ENCODE measurements around the gene OCRL.

OCRL gene

DNA sequence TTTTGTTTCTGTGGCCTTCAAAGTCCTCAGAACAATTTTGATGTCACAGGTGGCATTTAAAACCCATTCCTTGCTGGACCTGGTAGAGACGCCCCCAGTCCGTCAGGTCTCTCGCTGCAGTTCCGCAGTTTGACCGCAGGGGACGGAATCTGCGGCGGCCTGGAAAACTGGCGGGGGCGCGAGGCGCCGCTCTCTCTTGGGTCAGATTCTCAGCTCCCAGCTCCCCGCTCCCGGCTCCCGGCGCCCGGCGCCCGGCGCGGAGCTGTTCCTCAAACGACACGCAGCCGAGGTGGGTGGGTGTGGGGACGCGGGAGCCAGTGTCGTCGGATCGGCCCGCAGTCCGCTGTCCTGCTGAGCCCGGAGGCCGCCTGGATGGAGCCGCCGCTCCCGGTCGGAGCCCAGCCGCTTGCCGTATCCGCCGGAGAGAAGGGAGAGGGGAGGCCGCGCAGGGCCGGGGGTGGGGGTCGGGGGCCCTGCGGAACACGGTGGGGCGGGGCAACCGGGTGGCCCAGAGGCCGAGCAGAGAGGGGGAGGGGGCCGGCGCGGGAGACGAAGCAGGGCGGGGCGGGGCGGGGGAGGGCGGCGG, at the start of gene OCRL:
OCRL (plus strand) TSS at position 192 of the 586 bp plus-strand sequence; CDS start at position 373, 181 bp downstream.
- peak; percentile 56 for DNase-seq (ENCODE audit: low spot score)

DNA sequence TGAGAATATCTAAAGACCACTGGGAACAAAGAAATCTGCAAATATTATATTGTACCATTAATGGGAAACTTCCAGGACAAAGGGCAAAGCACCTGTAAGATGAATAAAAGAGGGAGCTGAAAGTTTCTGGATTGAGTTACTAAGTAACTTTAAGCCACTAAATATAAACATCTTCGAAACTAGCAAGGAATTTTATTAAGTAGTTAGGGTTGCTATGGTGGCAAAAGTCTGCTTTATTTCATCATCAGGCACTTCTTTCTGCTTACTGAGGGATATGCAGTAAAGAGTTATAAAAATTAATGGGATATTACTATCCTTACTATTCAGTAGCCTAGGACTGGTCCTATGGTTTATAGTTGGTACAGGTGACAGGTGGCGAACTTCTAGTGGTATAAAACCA, 49.7 kb upstream of the OCRL start:
- no peak for DNase-seq (ENCODE audit: low spot score)

DNA sequence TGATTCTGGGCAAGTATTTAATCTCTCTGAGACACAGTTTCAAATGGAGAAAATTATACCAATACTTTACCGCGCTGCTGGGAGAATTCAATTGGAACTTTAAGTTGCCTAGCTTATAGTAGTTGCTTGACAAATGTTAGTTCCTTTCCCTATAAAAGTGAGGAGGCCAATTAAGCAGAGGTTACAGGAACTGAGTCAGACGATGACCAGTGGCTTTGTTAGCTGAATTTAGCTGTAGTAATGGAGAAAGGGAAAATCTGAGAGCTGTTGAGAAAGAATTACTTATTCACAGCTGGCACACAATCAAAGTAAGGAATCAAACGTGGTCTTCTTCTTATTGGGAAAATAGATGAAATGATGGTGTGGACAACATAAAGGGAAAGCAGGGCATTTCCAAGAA, 46.4 kb upstream of the OCRL start:
- no peak for DNase-seq (ENCODE audit: low spot score)

DNA sequence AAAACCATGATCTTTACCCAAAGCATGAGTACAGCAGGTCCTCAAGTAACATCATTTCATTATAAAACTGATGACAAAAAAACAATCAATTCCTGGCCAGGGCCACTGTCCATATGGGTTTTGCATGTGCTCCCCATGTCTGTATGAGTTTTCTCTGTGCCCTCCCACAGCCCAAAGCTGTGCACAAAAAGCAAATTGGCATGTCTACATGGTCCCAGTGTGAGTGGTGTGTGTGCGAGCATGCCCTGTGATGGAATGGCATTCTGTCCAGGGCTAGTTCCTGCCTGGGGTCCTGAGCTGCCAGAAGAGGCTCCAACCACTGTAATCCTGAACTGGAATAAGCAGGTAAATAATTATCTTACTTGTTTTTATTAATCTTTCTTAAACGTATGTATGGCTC, 45.2 kb upstream of the OCRL start:
- no peak for DNase-seq (ENCODE audit: low spot score)

DNA sequence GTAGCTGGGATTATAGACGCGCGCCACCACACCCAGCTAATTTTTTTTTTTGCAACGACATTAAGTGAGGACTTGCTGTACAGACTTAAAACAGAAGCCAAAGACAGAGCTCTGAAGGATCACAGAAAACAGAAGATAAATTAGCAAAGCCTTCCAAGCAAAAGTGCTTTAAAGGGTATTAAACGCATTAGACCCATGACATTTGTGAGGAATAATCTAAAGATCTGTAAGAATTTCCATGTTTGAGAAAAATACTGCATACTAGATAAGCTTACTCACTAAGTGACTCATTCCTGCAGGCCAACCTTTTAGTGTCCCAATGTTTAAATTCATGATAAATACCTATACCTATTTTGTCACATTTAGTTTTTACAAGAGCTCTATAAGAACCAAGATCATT, 44.2 kb upstream of the OCRL start:
- no peak for DNase-seq (ENCODE audit: low spot score)

DNA sequence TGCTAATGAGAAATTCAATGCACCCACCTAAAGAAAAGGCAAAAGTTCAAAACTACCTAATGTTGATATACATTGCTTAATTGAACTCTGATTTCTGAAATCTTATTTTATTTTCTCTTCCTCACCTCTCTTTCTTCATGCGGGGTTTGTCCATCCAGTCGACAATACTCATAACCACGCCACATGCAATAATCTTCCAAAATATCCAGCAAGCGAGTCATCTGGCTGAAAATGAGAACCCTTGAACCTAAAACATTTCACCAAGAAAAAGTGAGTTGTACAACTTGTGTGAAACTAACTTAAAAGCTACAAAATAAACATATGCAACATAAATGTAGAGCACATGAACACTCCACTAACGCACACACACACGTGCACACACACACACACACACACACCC, 43.4 kb upstream of the OCRL start:
- no peak for DNase-seq (ENCODE audit: low spot score)

DNA sequence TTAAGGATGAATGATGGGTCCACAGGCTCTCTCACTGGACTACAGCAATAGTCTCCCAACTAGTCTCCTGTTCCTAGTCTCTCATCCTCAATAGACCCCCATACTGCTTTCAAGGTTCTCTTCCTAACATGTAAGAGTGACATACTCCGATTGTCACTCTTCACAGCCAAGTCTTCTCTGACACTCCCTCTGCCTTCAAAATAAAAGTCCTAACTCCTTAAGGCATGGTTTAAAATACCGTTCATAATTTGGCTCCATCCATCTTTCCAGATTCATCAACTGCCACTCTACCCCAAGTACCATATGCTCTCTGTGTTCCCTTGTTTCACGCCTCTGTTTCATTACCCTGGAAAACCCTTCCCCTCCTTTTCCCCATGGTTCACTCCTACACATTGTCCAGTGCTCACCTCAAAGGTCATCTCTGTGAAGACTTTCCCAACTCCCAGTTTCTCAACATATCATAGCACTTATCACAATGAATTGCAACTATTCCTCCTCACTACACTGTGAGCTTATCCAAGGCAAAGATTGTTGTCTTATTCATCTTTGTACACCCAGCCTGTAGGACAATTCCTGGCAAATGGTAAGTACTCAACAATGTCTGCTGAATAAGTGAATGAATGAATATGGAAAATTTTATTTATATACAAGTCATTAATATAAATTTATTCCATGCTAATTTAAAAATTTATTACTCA, 42.8 kb upstream of the OCRL start:
- no peak for DNase-seq (ENCODE audit: low spot score)

DNA sequence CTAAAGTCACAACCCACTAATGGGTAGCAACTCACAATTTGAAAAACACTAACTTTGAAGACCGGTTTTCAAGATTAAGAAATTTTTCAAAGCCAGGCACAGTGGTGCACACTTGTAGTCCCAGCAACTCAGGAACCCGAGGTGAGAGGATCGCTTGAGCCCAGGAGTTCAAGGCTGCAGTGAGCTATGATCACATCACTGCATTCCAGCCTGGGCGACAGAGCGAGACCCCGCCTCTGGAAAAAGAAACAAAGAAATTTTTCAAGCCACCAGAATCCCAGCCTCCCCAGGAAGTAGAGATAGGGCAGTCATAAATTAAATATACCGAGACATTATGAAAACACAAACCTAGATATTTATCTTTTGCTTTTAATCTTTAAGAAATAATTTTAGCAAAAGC, 29.7 kb upstream of the OCRL start:
- no peak for DNase-seq (ENCODE audit: low spot score)

DNA sequence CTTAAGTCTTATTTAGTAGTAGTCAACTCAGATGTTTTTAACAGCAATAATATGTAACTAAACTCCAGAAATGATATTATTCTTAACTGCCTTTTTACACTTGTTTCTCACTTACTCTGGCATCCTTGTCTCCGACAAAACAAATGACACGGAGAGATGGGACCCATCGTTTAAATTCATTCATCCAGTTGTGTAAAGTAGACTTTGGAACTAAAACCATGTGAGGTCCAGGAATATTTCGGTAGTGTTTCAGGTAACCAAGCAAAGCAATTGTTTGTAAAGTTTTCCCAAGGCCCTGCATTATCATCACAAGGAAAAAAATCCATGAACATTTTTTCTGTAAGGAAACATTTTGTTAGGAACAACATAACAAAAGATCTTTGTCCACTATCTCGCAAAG, 28.4 kb upstream of the OCRL start:
- DNase-seq (ENCODE audit: low spot score): no peak

DNA sequence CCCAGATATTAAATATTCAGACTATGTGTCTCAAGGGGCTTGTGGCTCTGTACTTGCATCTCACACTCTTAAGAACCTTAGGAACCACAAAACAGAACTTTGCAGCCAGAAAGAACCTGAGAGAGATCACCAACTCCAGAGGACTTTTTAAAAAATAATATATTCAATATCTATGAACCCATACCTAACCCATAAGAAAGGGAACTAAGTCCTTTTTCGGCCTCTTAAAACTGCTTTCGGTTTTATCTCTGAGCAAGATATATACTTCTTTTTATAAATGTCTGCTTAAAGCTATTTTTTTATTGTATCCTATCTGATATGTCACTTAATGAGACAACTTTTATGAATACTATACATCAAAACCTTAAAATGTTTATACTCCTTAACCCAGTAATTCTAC, 27.6 kb upstream of the OCRL start:
- DNase-seq (ENCODE audit: low spot score): no peak

DNA sequence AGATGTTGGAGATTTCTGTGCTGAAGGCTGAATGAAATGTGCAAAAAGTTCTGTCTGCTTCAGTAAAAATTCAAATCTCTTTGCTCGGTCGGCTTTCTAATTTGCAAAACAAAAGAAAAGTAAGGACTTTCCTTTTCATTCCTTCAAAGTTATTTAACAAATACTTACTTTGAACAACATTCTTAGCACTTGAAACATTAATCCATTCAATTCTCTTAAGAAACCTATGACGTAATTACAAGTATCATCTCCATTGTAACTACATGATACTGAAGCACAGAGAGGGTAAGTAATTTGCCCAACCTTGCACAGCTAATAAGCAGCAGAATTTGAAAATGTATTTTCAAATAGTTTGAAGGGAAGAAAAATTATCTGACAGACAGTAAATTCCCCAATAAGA, 23.7 kb upstream of the OCRL start:
- DNase-seq (ENCODE audit: low spot score): no peak

DNA sequence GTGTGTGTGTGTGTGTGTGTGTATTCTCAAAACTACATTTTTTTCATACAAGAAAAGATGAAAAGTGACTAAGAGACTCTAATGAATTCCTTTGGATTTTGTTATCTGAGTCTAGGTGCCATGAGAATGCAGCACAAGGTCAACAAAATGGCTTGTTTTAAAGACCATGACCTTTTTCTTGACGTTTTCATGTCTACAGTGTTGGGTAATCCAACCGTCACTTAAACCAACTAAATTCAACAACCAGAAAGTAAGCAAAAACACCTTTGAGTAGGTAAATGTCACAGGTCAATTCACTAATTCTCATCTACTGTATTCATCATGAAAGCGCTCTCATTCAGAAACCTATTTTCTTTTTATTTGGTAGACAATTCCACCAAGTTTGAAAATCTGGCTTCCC, 19.9 kb upstream of the OCRL start:
- no peak for DNase-seq (ENCODE audit: low spot score)

DNA sequence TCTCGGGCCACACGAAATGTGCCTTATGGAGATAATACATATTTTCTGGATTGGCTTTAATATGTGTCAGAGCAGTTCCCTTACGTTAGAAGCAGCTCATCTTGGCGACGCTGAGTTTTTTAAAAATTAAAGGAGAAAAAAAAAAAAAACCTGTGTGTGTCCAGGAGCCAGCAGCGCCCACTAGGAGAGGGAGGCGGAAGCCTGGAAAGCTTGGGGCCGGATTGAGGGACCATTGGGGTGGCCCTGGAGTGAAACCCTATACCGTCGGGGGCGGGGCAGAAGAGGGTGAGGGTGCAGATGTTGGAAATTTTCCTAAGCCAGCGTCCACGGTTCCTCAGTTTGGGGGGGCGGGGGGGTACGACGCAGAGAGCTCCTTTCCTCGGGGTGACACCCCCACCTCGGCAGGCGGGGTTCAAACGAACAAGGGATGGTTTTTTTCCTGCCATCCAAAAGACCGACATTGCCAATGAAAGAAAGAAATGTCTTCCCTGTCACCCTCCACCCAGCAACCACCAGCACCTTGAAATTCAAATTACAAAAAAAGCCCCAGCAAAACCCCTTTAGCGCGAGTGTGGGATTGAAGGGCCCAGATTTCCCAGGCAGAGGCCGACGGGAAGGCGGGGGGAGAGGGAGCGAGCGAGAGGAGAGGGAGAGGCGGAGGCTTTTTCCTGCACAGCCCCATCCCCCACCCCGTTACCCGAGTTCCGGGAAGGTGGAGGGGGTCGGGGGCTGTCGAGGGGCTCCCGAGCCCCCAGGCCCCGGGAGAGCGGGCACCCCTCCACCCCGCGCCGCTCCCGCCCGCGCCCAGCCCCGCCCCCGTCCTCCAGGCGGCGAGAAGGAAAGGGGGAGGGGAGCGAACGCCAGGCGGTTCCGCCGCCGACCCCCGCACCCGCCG, 17.6 kb upstream of the OCRL start:
- DNase-seq (ENCODE audit: low spot score): no peak

DNA sequence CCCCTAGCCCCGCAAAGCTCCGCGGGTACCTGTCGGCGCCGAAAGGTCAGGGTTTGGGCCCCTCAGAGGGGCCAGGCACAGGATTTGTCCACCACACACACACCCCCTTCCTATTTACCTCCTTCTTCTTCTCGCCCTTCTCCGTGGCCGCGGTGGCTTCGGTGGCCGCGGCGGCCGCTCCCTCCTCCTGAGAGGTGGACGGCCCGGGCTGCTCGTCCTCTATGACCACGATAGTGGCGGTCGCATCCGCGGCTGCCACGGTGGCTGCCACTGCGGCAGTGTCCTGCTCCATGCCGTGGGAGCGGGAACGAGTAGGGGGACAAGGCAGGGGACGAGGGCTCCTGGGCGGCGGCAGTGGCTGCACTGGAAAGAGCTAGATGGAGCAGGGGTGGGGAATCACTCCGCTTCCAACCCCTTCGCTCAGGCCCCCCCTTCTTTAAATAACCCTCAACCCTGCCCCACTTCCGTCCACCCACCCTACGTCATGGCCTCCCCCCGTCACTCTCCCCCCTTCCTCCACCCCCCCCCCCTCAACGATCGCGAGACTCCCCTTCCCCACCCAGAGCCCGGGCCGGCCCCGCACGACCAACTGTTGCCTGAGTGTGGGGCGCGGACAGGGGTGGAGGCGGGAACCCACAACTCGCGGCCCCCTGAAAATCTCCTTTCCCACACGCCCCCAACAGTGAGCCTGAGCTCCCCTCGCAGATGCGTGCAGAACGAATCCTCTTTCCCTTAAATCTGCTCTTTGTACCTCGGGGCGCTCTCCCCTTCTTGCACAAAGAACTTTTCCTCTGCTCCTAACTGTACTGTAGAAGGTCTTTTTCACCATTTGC, 16.8 kb upstream of the OCRL start, which contains the start of gene SMARCA1:
SMARCA1 (minus strand) TSS at position 412 of the 833 bp plus-strand sequence; CDS start at position 292, 120 bp downstream.
- no peak for DNase-seq (ENCODE audit: low spot score)

DNA sequence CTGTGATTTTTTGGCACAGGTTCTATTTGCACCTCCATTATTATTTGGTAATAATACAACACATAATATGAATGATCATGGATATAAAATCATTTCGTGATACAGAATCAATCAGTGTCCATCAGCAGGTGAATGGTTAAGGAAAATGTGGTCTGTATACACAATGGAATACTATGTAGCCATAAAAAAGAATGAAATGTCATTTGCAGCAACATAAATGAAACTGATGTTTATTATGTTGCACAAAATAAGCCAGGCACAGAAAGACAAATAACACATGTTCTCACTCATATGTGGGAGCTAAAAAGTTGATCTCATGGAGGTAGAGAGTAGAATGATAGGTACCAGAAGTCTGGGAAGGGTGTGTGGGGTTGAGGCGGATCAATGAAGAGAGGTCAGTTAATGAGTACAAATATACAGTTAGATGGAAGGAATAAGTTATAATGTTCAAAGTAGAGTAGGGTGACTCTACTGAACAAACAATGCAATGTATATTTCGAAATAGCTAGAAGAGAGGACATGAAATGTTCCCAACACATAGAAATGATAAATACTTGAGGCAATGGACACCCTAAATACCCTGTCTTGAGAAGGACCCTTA, 15.7 kb upstream of the OCRL start:
- DNase-seq (ENCODE audit: low spot score): no peak

DNA sequence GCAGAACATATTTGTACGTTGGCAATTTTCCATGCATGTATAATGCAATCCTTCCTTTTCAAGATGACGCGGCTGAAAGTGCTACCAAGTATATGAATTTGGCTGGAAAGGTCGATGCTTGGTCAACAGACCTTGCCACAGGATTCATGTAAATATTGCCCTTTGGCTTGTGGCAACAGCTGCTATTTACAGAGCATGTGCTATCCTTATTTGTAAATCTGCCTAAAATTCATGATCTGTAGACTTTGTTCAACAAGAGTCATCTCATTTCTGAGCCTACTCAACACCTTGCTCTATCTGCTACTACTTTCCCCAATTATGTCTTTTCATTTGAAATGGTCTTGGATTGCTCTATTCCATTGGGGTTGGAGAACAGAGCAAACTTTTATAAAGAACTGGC, 14.9 kb upstream of the OCRL start:
- DNase-seq (ENCODE audit: low spot score): no peak

DNA sequence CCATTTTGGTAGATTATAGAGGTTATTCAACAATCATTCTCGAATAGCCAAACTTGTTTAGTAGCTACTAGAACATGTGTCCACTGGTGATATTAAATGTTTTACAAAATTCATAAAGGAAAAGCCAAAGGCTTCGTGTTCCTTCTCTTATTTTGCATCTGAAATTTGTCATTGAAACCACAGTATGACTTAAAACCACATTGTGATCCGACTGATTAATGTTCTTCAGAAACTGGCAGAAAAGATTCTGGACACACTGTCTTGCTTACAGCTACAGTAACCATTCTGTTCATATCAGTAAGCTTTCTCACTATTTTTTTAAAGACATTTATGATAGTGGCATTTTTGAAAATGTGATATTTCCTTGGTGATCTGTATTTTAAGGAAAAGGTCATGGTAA, 14.2 kb upstream of the OCRL start:
- no peak for DNase-seq (ENCODE audit: low spot score)

DNA sequence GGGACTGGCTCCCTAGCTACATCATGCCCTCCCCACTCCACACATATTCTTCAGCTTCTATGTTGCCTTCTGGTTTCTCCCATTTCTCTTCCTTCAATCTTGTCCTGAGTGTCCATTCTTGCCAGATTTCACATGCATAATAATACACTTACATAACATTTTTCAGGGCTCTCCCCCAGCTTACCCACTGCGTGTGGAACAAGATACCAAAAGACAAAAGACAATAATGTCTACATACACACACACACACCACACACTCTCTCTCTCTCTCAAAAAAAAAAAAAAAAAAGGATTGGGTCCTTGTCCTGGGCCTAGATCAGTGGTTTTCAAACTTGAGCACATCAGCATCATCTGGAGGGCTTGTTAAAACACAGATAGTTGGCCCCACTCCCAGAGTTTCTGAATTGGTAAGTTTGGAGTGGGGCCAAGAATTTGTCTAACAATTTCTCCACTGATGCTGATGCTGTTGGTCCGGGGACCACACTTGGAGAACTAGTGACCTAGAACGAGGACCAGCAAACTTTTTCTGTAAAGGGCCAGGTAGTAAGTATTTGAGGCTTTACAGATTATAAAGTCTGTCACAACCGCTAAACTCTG, 10.3 kb upstream of the OCRL start:
- DNase-seq (ENCODE audit: low spot score): no peak

DNA sequence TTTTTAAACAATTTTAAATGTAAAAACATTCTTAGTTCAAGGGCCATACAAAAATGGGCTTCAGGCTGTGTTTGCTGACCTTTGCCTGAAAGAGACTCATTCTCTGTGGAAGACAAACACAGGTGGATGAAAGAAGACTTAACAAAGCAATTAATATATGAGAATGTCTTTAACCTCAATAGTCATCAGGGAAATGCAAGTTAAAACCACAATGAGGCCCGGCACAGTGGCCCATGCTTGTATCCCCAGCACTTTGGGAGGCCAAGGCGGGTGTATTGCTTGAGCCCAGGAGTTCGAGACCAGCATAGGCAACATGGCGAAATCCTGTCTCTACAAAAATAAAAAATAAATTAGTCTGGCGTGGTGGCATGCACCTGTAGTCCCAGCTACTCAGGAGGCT, 9.6 kb upstream of the OCRL start:
- no peak for DNase-seq (ENCODE audit: low spot score)

DNA sequence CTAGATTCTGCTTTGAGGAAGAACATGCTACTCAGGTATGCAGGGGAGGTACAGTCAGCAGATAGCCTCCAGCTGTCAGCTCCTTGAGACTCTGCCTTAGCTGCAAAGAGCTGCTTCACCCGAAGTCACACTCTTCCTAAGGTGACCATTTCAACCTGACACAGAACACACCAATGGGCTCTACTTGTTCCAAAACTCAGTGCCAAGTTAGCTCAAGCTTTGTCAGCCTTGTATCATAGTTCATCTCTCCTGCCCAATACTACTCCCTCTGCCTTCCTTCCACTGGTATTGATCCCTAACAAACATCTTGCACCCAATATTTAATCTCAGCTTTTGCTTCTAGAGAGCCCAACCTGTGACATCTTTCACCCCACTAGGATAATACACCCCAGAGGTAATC, 8.9 kb upstream of the OCRL start:
- no peak for DNase-seq (ENCODE audit: low spot score)

DNA sequence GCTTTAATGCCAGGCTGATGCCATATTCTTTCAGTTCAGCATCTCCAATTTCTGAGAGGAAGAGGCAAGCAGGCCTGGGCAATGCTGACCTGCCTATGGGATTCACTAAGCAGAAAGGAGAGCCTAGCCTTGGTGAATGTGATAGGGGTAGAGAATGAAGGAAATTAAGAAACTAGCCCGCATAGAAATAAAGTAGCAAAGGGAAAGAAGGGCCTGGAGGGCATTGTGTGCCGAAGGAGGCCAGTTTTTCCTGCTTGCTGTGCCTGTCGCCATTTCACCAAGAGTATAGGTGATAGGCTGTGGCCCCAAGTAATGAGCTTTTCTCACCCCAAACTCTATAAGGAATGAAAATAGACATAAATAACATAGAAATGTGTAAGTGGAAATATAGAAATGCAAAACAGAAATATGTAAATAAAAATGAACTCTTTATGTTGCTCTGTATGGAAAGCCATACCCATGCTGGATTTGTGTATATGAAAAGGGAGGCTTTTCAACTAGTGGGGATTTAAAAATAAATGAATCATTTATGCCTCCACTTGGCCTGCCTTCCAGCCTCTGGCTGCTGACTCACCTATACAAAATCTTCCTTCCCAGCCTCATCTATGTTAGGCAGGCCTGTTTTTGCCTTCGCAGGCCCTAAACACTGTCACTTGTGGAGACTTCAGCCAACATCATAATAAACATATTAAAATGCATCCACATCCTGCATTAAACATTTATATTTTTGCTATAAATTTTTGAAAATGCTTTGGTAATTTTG, 5.1 kb upstream of the OCRL start:
- DNase-seq (ENCODE audit: low spot score): no peak
